Fibroblast of lung (primary cell): ENCODE results near the gene CNTN4.

Experiments used
- EZH2 ChIP-seq: IDR thresholded peaks from 2 replicates; pipeline ENCODE4 v1.5.1; 2012; ENCODE audit warnings: low read length, control low read depth, mild to moderate bottlenecking; ENCODE audit errors: missing control alignments
- TF ChIP-seq, protein P1 (sequence below), 2 donors: IDR thresholded peaks in 1 of 2; conservative IDR thresholded peaks in 1 of 2; 1 replicate in 1 of 2; 2 replicates in 1 of 2; pipeline ENCODE4 v1.5.1; 2011 to 2012; ENCODE audit warnings: low read length in 2 of 2, control low read depth in 1 of 2, inconsistent platforms in 1 of 2, low read depth in 1 of 2, mild to moderate bottlenecking in 1 of 2

DNA sequence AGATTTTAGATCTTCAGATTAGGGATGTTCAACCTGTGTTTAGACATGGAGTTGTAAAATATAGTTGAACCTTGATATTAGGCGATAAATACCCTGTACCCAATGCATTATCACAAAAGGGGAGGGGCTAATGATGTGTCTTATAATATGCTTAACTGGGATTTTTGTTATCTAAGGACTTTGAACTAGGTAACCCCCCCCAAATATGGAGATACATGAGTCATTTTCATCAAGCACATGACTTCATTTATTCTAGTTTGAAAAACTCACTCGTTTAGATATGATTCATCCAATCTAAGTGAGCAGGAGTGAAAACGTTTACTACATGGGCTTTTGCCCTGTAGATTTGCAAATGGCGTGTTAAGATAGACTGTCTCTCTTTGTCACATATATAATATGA lies 799.2 kb downstream of the CNTN4 start:
- TF ChIP-seq, protein P1, sequence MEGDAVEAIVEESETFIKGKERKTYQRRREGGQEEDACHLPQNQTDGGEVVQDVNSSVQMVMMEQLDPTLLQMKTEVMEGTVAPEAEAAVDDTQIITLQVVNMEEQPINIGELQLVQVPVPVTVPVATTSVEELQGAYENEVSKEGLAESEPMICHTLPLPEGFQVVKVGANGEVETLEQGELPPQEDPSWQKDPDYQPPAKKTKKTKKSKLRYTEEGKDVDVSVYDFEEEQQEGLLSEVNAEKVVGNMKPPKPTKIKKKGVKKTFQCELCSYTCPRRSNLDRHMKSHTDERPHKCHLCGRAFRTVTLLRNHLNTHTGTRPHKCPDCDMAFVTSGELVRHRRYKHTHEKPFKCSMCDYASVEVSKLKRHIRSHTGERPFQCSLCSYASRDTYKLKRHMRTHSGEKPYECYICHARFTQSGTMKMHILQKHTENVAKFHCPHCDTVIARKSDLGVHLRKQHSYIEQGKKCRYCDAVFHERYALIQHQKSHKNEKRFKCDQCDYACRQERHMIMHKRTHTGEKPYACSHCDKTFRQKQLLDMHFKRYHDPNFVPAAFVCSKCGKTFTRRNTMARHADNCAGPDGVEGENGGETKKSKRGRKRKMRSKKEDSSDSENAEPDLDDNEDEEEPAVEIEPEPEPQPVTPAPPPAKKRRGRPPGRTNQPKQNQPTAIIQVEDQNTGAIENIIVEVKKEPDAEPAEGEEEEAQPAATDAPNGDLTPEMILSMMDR (conservative IDR thresholded peaks at IDR 0.05 in 1 of 2, IDR thresholded peaks at IDR 0.05 in 1 of 2; ENCODE audit: low read depth in 1 of 2, low read length in 2 of 2): no peak
- TF ChIP-seq EZH2: no peak
